ENCODE results near the gene SCUBE1. TPM values are rescaled to one million over a fixed set of nuclear protein-coding genes. Genes with fewer than 3 reads are reported as not detected.

Gene SCUBE1
- total and polyA plus RNA-seq, 2 of the 4 experiments (the other 2 are of a cell fraction): not detected

DNA sequence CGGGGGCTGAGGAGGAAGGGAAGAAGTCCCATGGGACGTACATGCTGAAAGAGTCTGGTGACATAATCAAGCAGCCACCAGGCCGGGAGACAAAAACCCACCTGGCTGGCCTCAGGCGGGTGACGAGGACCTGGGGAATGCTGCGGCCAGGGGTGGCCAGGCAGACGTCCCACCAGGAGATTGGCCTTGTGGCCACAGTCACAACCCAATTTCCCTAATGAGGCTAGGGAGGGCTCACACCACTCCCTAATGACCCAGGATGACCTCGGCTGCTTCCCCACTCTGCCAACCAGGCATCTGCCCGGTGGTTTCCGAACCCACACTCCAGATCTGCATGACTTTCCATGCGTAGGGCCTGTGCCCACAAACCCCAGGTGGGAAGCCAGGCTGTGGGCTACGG lies 66.9 kb downstream of the SCUBE1 start:
- H2AFZ ChIP-seq (replicated peaks; ENCODE audit: low read length, poor library complexity): no peak overlapping the region
- no peak overlapping the region for H2BK5ac ChIP-seq (ENCODE audit: low read depth, low read length, poor library complexity, severe bottlenecking)
- DNase-seq (no peak), ATAC-seq (ENCODE audit: low read depth) (no peak)
- peaks cover 2% of the 10 kb centered on the region; the same call in 1 of the 2 replicates for H3K4me1 ChIP-seq (ENCODE audit: control insufficient read depth, insufficient read depth, low read length)
- CTCF ChIA-PET: no interaction called here
- H4K20me1 ChIP-seq (ENCODE audit: insufficient read depth, low read length): no peaks in the 10 kb centered on the region
- H3K18ac ChIP-seq (ENCODE audit: low read depth, low read length): no peak overlapping the region
- in situ Hi-C loops (cut with MboI; ENCODE audit: low sequenced_read_pairs) (loop anchor here (10.0 kb wide), 2 partner anchors 68 to 98 kb away; partner anchors contain the start of gene SCUBE1), intact Hi-C loops (cut with micrococcal nuclease) (loop anchor here (10.0 kb wide), 1 partner anchor 628 kb away; no protein-coding TSS in a partner anchor), dilution Hi-C loops (cut with HindIII; ENCODE audit: low sequenced_read_pairs, unreplicated experiment) (no loop called here)
- no peaks in the 10 kb centered on the region for H3K9me1 ChIP-seq (ENCODE audit: insufficient read depth, low read length)
- no peaks in the 10 kb centered on the region for H3K79me1 ChIP-seq (ENCODE audit: low read depth in 1 of 2, low read length in 2 of 2)
- no peak overlapping the region for H3K14ac ChIP-seq (replicated peaks; ENCODE audit: low read depth, low read length)
- H3K9me3 ChIP-seq (ENCODE audit: control insufficient read depth, insufficient read depth, low read length): no peaks in the 10 kb centered on the region
- H3K27me3 ChIP-seq (ENCODE audit: control insufficient read depth, insufficient read depth, low read length): peaks cover 13% of the 10 kb centered on the region
- H2BK15ac ChIP-seq (ENCODE audit: low read depth, low read length): no peak overlapping the region
- no CpG with 5 or more reads among the region's 12 CpGs for WGBS, 2 experiments (ENCODE audit: extremely low coverage in 2 of 2, insufficient read length in 1 of 2)
- no TSS peak for BruUV-seq (replicated peaks)
- no peak overlapping the region for H3K23ac ChIP-seq (ENCODE audit: low read depth, low read length)
- H3K4ac ChIP-seq (ENCODE audit: low read depth, low read length): no peak overlapping the region
- TF ChIP-seq CHD1 (IDR thresholded peaks at IDR 0.05; ENCODE audit: low read depth, low read length) (no peak), MAFK (IDR thresholded peaks at IDR 0.05; ENCODE audit: low read depth, low read length) (no peak), RAD21 (IDR thresholded peaks at IDR 0.05; ENCODE audit: low read length) (no peak), BHLHE40 (IDR thresholded peaks at IDR 0.05; ENCODE audit: low read depth, low read length) (no peak), RFX5 (IDR thresholded peaks at IDR 0.05; ENCODE audit: low read depth, low read length) (no peak), NFE2L2 (IDR thresholded peaks at IDR 0.05; ENCODE audit: low read depth, low read length) (no peak), POLR2A (IDR thresholded peaks at IDR 0.05; ENCODE audit: low read depth, low read length) (no peak)
- H2BK20ac ChIP-seq (ENCODE audit: low read depth, low read length): no peak overlapping the region
- no peak overlapping the region for H2BK120ac ChIP-seq (ENCODE audit: low read depth, low read length)
- no peak overlapping the region for H4K5ac ChIP-seq (ENCODE audit: low read depth, low read length)
- no peak overlapping the region for H3K56ac ChIP-seq (ENCODE audit: extremely low read depth, insufficient read depth, low read length)
- no peak overlapping the region for H3K4me2 ChIP-seq (ENCODE audit: low read depth, low read length)
- no peak overlapping the region for H2AK9ac ChIP-seq (replicated peaks; ENCODE audit: low read depth, low read length, poor library complexity)
- H3K27ac ChIP-seq (ENCODE audit: insufficient read depth, low read length): no peak overlapping the region
- no peak overlapping the region for H4K8ac ChIP-seq (ENCODE audit: low read depth in 2 of 2, low read length in 2 of 2)
- POLR2A ChIA-PET (ENCODE audit: unreplicated experiment): no interaction called here
- H3K4me3 ChIP-seq (ENCODE audit: insufficient read depth, low read depth, low read length): no peak overlapping the region
- H3K36me3 ChIP-seq (ENCODE audit: control insufficient read depth, insufficient read depth, low read length): no peaks in the 10 kb centered on the region
- no peak overlapping the region for H4K91ac ChIP-seq (ENCODE audit: insufficient read depth, low read depth, low read length)
- H3K9ac ChIP-seq (ENCODE audit: low read depth, low read length): no peak overlapping the region
- no peak overlapping the region for H2AK5ac ChIP-seq (ENCODE audit: low read depth, low read length)

All from IMR-90 (cell line).